HG03460 (cell line): ENCODE data around the gene ZNF584.

Experiments
- ATAC-seq: cut with Tn5 transposase; IDR thresholded peaks from one replicate; pipeline ENCODE4 v1.9.1; 2021; ENCODE audit not compliant: unreplicated experiment

The ZNF584 gene

GRCh38 chr19:58385891-58386575 is 22.4 kb upstream of the ZNF584 start:
- peak; percentile 6 for ATAC-seq

DNA sequence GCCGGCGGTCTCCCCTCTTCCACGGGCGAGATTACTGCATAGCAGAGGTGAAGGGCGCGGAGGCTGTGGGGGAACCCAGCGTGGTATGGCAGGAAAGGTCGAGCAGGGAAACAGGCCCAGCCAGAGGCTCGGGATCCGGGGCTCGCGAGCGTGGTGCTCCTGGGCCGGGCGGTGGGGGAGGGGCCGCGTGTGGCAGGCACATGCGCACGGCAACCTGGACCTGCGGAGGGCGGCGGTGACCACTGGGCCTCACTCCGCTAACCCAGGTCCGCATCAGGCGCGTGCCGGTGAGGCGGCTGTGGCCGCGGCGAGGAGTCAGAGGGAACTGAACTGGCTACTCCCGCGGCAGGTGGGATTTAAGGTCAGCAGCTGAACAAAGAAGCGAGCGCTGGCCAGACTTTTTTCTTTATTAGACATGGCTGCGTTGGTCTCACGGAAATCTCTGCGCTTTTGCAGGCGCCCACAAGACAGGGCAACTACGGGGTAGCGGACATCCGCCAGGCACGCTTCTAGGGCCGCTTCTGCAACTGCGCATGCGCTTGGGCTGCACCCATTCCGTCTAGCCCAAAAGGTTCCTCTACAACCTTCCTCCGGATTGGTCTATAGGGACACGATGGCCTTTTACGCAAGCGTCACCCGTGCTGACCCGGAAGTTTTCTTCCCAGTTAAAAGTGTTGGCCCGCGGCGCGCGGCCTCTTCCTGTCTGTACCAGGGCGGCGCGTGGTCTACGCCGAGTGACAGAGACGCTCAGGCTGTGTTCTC is 21.7 kb upstream of the ZNF584 start, which contains the start of gene RPS5:
Gene RPS5, plus strand, starts transcription at position 694 of the 762 bp plus-strand sequence. CDS start 869 bp downstream, outside the sequence.
- ATAC-seq, result peak; percentile 84

DNA sequence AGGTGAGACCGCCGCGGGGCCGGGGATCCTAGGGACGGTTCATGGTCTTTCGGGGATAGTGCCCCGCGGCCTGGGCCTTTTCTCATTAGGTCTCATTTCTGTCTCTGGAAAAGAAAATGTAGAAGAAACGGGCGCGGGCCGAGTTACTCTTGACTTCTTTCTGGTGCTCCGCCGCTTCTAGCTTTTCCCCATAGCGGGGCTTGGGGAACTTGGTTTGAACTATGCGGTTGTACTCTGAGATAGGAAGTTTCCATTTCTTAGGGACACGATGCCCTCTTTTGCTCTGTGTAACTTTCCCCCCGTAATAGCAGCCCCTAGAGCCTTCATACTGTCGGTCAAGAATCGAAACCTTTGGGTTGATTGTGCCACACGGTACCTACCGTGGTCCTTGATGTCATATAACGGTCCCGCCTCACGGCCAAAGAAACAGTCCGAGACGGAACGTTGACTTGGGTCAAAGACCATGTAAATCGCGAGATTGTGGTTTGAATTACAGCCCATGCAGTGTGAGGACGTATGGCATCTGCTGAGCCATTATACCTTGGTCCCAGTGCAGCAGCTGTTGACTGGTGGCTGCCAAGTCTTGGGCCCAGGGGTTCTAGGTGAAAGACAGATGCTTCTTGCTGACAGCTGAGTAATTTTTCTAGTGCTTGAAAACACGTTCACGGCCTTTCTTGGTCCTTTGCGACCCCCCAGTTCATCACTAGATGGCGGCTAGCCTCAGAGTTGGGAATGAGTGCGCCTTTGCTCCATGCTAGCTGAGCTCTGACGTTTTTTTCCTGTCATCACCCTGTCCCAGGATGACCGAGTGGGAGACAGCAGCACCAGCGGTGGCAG is 20.9 kb upstream of the ZNF584 start:
- ATAC-seq, result no peak

DNA sequence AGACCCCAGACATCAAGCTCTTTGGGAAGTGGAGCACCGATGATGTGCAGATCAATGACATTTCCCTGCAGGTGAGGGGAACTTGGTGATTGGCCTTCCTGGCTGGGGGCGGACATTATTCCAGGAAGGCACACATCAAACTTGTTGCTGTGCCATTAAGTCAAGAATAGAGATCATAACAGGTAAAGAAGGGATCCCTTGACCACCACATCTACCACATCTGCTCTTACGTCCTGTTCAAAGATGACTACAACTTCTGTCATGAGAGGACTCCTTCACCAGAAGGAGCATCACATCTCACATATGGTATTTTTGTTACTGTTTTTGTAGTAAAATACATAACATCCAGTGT is 20.3 kb upstream of the ZNF584 start:
- ATAC-seq, result no peak

- no peak for ATAC-seq
These were observed 15.3 kb upstream of the ZNF584 start for GRCh38 chr19:58392945-58393724.

DNA sequence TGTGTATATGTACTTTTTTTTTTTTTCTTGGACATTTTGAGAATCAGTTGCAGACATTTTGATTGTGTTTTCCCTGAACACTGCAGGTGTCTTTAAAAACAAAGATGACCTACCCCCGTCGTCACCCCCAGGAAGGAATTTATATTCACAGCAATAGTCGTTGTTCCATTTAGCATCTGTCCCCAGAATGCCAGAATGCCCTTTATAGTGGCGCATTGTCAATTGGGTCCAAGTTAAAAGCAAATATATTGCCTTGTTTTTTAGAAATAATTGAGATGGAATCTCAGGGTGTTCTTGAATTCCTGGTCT is 14.8 kb upstream of the ZNF584 start:
- no peak for ATAC-seq

DNA sequence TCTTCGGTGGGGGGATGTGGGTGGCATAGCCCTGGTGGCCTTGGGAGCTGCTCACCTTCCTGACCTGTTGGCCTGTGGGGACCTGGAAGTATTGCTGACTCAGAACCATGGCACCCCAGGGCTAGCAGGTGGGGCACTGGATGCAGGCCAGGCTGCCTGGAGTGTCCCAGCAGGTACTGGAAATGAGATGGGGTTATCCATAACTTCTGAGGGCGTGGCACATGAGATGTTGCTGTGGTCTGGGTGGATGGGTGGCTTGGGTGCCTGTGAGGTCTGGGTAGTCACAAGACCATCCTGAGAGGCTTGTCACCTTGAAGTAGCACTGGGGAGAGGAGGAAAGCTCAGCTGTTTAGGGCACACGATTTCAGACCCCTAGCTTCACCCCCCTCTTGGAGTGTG is 13.6 kb upstream of the ZNF584 start:
- no peak for ATAC-seq

DNA sequence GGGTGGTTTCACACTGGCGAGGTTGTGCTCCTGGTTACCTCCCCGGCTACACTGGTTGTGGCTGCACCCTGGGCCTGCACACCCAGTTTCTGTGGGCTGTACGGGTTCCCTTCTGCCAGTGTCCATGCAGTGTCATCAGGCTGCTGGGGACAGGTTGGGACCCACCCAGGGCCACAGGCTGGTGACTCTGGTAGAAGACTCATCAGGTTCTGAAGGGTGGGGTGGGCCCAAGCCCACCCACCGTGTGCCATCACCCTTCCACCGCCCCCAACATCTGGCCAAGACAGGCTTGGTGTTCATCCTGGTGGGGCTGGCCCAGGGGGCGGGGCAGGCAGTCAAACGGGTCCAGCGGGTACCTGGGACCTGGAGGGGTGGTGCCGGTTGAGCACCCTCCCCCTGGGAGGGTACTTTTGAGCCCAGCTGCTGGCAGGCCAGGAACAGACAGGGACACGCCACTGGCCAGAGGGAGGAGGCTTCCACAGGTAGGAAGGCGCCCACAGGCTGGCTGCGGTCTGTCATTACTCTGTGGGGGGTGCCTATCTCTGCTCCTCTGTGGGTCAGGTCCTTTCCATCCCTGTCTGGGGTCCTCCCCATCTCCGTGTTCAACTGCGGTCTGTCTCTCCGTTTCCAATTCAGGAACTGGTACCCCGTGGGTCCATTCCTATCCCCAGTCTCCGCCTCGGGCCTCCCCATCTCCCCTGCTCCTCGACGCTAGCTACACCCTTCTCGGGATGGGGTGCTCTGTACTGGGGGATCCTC is 13.1 kb upstream of the ZNF584 start, which contains the start of gene RNF225:
Gene RNF225, plus strand, starts transcription at position 437 of the 759 bp plus-strand sequence. CDS start 434 bp downstream, outside the sequence.
- no peak for ATAC-seq

GRCh38 chr19:58395979-58396627 is 12.3 kb upstream of the ZNF584 start:
- no peak for ATAC-seq

- ATAC-seq, result no peak
These were observed 11.5 kb upstream of the ZNF584 start for GRCh38 chr19:58396691-58397532.

GRCh38 chr19:58397533-58398037 is 10.9 kb upstream of the ZNF584 start:
- ATAC-seq, result no peak

GRCh38 chr19:58398087-58398486 is 10.4 kb upstream of the ZNF584 start:
- ATAC-seq, result no peak

- ATAC-seq, result no peak
These were observed 9.9 kb upstream of the ZNF584 start for GRCh38 chr19:58398545-58398944.

GRCh38 chr19:58399903-58400302 is 8.5 kb upstream of the ZNF584 start:
- no peak for ATAC-seq

DNA sequence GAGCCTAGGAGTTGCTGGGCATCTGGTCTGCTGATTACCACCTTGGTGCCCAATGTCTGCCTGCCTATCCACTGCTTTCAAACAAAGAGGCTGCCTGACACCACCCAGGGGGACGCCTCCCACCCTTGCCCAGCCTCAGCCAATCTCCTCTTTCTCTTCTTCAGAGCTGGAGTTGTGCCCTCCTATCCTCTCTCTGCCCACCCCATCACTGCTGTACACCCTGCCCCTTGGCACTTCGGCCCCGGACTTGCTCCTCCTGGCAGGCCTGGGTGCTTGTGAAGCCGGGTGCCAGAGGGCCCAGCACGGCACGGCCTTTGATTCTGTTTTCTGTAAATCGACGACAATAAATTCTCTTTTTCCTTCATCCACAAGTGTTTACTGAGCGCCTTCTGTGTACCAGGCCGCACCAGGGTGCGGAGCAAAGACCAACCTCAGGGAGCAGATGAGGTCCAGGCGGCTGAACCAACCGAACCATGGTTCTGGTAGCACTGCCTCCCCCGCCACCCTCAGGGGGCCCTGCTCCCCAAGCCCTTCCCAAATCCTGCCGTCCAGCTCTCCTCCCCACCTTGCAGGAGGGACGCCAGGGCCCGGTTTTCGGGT is 8.0 kb upstream of the ZNF584 start:
- no peak for ATAC-seq

DNA sequence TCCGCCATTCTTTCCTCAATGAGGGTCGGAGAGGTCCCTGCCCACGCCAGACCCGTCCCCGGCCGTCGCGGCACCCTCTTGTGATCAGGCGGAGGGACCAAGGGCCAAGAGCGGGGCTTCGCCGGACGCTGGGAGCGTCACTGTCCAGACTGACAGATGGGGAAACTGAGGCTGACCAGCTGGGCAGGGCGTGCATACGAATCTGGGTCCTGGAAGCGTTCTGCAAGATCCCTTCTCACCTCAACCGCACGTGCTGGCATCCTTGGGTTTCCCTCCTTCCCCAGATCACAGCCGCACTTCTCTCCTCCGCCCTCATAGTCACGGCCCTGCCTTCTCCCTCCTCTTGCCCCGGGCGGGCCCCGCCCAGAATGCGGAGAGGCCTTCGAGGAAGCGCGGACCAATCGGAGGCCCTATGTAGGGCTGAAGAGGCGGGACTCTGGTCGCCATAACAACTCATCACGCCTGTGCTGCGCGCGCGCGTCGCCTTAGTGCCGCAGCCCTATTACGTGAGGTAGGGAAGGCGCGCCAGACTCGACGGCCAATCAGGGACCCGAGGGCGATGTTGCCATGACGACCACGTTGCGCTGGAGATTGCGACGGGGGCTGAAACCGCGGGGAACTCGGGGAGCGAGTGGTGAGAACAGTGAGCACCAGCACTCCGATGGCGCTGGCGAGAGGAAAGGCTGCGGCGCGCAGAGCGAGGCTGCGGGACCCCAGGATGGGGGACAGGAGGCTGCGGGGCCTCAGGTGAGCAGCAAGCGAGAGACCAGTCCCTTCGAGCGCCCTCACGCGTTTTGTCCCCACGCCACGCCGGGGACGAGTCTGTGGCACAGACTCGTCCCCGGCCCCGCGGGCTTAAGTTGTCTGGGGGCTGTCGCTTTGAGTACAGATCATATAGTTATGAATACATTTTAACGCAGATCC is 7.3 kb upstream of the ZNF584 start:
- ATAC-seq, result peak; percentile 98

GRCh38 chr19:58401840-58402421 is 6.5 kb upstream of the ZNF584 start:
- no peak for ATAC-seq
